PFSK-1 (cell line): ENCODE results near the gene PIK3CG.

Source experiments
- FOXP2 ChIP-seq: optimal IDR thresholded peaks from 2 replicates; pipeline ENCODE3; 2011; ENCODE audit warnings: borderline replicate concordance, control low read depth, inconsistent platforms; ENCODE audit not compliant: insufficient read depth; ENCODE audit errors: extremely low read length, extremely low read depth
- POLR2AphosphoS5 ChIP-seq: IDR thresholded peaks from 2 replicates; pipeline ENCODE4 v1.6.1; 2012; ENCODE audit warnings: low read depth, mild to moderate bottlenecking, control low read depth, low read length, moderate library complexity
- REST ChIP-seq, 2 experiments: IDR thresholded peaks; 2 replicates each; pipeline versions ENCODE4 v1.6.1 to v1.8.0; 2011 to 2012; ENCODE audit warnings: low read depth in 2 of 2, low read length in 2 of 2, control low read depth in 1 of 2, inconsistent platforms in 1 of 2, mild to moderate bottlenecking in 1 of 2, moderate library complexity in 1 of 2; ENCODE audit not compliant: insufficient read depth in 1 of 2
- SIN3A ChIP-seq: IDR thresholded peaks from 2 replicates; pipeline ENCODE4 v1.6.1; 2012; ENCODE audit warnings: mild to moderate bottlenecking, low read length, moderate library complexity, borderline replicate concordance; ENCODE audit not compliant: insufficient read depth
- TAF1 ChIP-seq: IDR thresholded peaks from 2 replicates; pipeline ENCODE4 v1.6.1; 2012; ENCODE audit warnings: low read length, control low read depth, borderline replicate concordance; ENCODE audit not compliant: insufficient read depth

DNA sequence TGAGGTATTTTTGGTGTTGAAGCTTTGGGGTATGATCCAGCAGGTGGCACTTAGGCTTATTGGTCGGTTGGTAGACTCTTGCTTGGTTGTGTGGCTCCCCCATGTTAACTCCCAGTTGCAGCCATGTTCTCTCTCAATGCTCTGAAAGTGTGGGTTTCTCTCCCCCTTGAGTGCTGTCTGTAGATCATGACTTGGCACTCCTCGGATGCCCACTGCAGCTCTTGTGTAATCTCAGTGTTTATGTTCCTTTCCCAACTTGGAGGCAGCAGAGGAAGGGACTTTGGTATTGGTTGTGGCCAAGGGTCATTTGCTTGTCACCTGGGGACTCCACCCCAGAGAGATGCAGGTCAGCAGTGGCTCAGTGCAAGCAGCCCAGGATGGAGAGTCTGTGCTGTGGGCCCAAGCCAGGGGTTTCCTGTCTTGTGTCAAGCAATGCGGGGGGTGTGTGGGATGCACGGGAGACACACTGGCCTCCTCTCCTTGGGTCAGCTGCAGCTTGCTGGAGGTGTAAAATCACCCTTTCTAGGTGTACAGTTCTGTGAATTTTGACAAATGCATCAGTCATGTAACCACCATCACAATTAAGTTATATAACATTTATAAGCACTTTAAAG is 36.9 kb downstream of the PIK3CG start:
- TF ChIP-seq TAF1 (no peak), REST (IDR thresholded peaks at IDR 0.05; ENCODE audit: insufficient read depth in 1 of 2, low read depth in 2 of 2, low read length in 2 of 2) (no peak), POLR2AphosphoS5 (no peak), SIN3A (no peak), FOXP2 (no peak)
